Adrenal gland (tissue), 5 donors: ENCODE measurements around the gene TMBIM4.

Experiments
- CTCF ChIP-seq, 6 experiments: fragments of 450-650 bp in 4 of 6; fragments of 200-600 bp in 2 of 6; sonication (generic) in 1 of 6; IDR thresholded peaks; 1 replicate in 5 of 6; 2 replicates in 1 of 6; pipeline versions ENCODE4 v1.5.1 to v1.8.0; 2016 to 2021; ENCODE audit warnings: antibody characterized with exemption in 6 of 6, mild to moderate bottlenecking in 2 of 6, moderate library complexity in 1 of 6
- POLR2A ChIP-seq, 2 donors: fragments of 450-650 bp; IDR thresholded peaks; one replicate each; pipeline ENCODE4 v1.6.1; 2017; ENCODE audit warnings: antibody characterized with exemption in 2 of 2, mild to moderate bottlenecking in 2 of 2, moderate library complexity in 1 of 2
- donor health status: DM: no; HTN: no; CAD: no.

DNA sequence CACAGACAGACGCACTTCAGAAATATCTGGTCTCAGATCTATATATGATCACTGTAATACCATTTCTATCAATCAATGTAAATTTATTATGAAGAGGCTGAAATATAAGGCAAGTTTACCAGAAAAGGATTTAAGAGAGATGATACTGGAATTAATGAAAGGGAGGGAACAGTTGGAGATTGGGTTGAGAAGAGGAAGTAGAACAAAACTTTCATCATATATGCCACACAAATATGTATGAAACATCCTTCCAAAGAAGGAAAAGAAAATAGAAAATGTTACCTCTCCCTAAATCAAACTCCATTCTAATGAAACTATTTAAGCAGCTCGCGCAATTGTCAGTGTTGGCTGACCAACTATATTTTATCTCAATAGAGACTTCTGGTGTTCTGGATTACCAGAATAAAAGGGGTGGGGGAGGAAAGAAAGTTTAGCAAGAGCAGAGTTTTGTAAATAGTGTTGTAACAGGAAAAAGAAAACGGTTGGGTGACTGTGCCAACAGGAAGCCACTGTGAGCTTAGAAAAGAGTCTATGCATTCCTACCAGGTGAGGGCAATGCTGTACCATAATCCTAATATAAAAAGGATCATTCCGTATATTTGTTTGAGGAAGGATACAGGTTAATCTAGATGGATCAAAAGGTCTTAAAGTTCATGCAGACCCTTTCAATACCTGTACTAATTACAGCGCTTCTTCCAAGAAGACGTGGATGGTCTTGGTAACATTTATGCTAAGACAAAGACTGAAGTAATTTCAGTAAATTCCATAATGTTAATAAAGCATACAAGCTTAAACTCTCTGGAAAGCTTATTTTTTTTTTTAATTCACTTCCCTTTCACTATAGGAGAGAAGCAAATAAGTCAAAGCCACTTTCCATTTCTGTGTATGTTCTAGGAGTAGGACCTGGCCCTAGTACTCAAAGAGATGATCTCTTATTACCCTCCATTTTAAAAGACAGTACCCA is 24.7 kb downstream of the TMBIM4 start:
- peak; percentile 32 to 83 (median 70) for TF ChIP-seq CTCF (IDR thresholded peaks at IDR 0.05)
- no peak for TF ChIP-seq POLR2A (IDR thresholded peaks at IDR 0.05)
